ENCODE data around the gene SPDYE17. TPM values are rescaled to one million over a fixed set of nuclear protein-coding genes. Genes with fewer than 3 reads are reported as not detected.
"Not testable (repeated sequence)": the region's sequence is repeated elsewhere in the genome, so short reads cannot be mapped to it uniquely, and the experiment has no call there.

SPDYE17 gene
- total and polyA plus RNA-seq, 2 of the 4 experiments (the other 2 are of a cell fraction): not detected

GRCh38 chr7:77026349-77026748 is 5.8 kb downstream of the SPDYE17 start:
- H3K9ac ChIP-seq (ENCODE audit: low read depth, low read length); H3K14ac ChIP-seq (replicated peaks; ENCODE audit: low read depth, low read length); H3K4me1 ChIP-seq (ENCODE audit: control insufficient read depth, insufficient read depth, low read length); POLR2A ChIA-PET (ENCODE audit: unreplicated experiment); H2BK15ac ChIP-seq (ENCODE audit: low read depth, low read length); H4K20me1 ChIP-seq (ENCODE audit: insufficient read depth, low read length); H3K79me1 ChIP-seq (ENCODE audit: low read depth in 1 of 2, low read length in 2 of 2); H3K4me2 ChIP-seq (ENCODE audit: low read depth, low read length); H3K18ac ChIP-seq (ENCODE audit: low read depth, low read length); H2AK9ac ChIP-seq (replicated peaks; ENCODE audit: low read depth, low read length, poor library complexity); H2AK5ac ChIP-seq (ENCODE audit: low read depth, low read length); in situ Hi-C loops (cut with MboI; ENCODE audit: low sequenced_read_pairs); H4K91ac ChIP-seq (ENCODE audit: insufficient read depth, low read depth, low read length); H4K8ac ChIP-seq (ENCODE audit: low read depth in 2 of 2, low read length in 2 of 2); H2BK120ac ChIP-seq (ENCODE audit: low read depth, low read length); DNase-seq; H3K23ac ChIP-seq (ENCODE audit: low read depth, low read length); dilution Hi-C loops (cut with HindIII; ENCODE audit: low sequenced_read_pairs, unreplicated experiment); H3K9me1 ChIP-seq (ENCODE audit: insufficient read depth, low read length); H3K36me3 ChIP-seq (ENCODE audit: control insufficient read depth, insufficient read depth, low read length); H2AFZ ChIP-seq (replicated peaks; ENCODE audit: low read length, poor library complexity); BruUV-seq (replicated peaks); H4K5ac ChIP-seq (ENCODE audit: low read depth, low read length); intact Hi-C loops (cut with micrococcal nuclease); H3K4me3 ChIP-seq (ENCODE audit: insufficient read depth, low read depth, low read length); H3K27ac ChIP-seq (ENCODE audit: insufficient read depth, low read length); H3K4ac ChIP-seq (ENCODE audit: low read depth, low read length); H3K56ac ChIP-seq (ENCODE audit: extremely low read depth, insufficient read depth, low read length); H2BK5ac ChIP-seq (ENCODE audit: low read depth, low read length, poor library complexity, severe bottlenecking); H3K27me3 ChIP-seq (ENCODE audit: control insufficient read depth, insufficient read depth, low read length); CTCF ChIA-PET; H3K9me3 ChIP-seq (ENCODE audit: control insufficient read depth, insufficient read depth, low read length); H2BK20ac ChIP-seq (ENCODE audit: low read depth, low read length); ATAC-seq (ENCODE audit: low read depth): not testable (repeated sequence)
- no CpG with 5 or more reads among the region's 10 CpGs for WGBS, 2 experiments (ENCODE audit: extremely low coverage in 2 of 2, insufficient read length in 1 of 2)

DNA sequence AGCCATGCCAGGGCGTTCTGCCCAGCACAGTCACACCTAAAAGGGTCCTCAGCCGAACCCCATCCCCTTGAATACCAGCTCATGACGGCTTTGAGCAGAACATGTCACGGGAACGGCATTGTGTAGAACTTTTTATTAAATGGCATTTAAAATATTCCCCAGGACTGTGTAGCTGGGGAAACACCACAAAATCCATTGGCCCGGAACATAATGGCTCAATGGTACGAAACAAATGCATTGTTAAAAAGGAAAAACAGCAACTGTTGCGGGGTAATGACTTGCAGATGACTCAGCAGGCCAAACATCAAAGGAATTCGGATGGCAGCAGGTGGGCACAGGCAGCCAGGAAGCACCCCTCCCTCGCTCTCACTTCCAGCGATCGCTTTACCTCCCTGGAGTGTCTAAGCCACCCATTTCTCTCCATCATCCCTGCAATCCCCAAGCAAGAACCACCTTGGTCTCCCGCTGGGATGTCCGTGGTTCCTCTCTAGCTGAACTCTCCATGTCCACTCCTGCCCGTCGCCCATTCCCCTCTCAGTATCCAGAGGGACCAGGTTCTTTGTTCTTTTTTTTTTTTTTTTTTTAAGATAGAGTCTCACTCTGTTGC is 22.0 kb downstream of the SPDYE17 start:
- dilution Hi-C loops (cut with HindIII; ENCODE audit: low sequenced_read_pairs, unreplicated experiment); H3K27ac ChIP-seq (ENCODE audit: insufficient read depth, low read length); H3K4me1 ChIP-seq (ENCODE audit: control insufficient read depth, insufficient read depth, low read length); H2BK15ac ChIP-seq (ENCODE audit: low read depth, low read length); ATAC-seq (ENCODE audit: low read depth); H3K4me3 ChIP-seq (ENCODE audit: insufficient read depth, low read depth, low read length); H4K8ac ChIP-seq (ENCODE audit: low read depth in 2 of 2, low read length in 2 of 2); H2BK20ac ChIP-seq (ENCODE audit: low read depth, low read length); H2BK120ac ChIP-seq (ENCODE audit: low read depth, low read length); H4K91ac ChIP-seq (ENCODE audit: insufficient read depth, low read depth, low read length); BruUV-seq (replicated peaks); H3K27me3 ChIP-seq (ENCODE audit: control insufficient read depth, insufficient read depth, low read length); H3K4ac ChIP-seq (ENCODE audit: low read depth, low read length); H3K18ac ChIP-seq (ENCODE audit: low read depth, low read length); H4K20me1 ChIP-seq (ENCODE audit: insufficient read depth, low read length); H4K5ac ChIP-seq (ENCODE audit: low read depth, low read length); H2AK9ac ChIP-seq (replicated peaks; ENCODE audit: low read depth, low read length, poor library complexity); H3K14ac ChIP-seq (replicated peaks; ENCODE audit: low read depth, low read length); in situ Hi-C loops (cut with MboI; ENCODE audit: low sequenced_read_pairs); H3K9me1 ChIP-seq (ENCODE audit: insufficient read depth, low read length); H3K4me2 ChIP-seq (ENCODE audit: low read depth, low read length); H3K9ac ChIP-seq (ENCODE audit: low read depth, low read length); H3K36me3 ChIP-seq (ENCODE audit: control insufficient read depth, insufficient read depth, low read length); H2BK5ac ChIP-seq (ENCODE audit: low read depth, low read length, poor library complexity, severe bottlenecking); H3K79me1 ChIP-seq (ENCODE audit: low read depth in 1 of 2, low read length in 2 of 2); H3K9me3 ChIP-seq (ENCODE audit: control insufficient read depth, insufficient read depth, low read length); POLR2A ChIA-PET (ENCODE audit: unreplicated experiment); H3K56ac ChIP-seq (ENCODE audit: extremely low read depth, insufficient read depth, low read length); H3K23ac ChIP-seq (ENCODE audit: low read depth, low read length); CTCF ChIA-PET; H2AK5ac ChIP-seq (ENCODE audit: low read depth, low read length); intact Hi-C loops (cut with micrococcal nuclease); DNase-seq; H2AFZ ChIP-seq (replicated peaks; ENCODE audit: low read length, poor library complexity): not testable (repeated sequence)
- WGBS, 2 experiments (ENCODE audit: extremely low coverage in 2 of 2, insufficient read length in 1 of 2): 77% methylated on average over 2 of the region's 16 CpGs; no CpG with 5 or more reads in 1 of the 2 experiments

Measured in IMR-90 (cell line).